Uterus (tissue), 4 donors: Measurements from ENCODE around the gene GFPT2. TPM values are rescaled to one million over a fixed set of nuclear protein-coding genes. Genes with fewer than 3 reads are reported as not detected.

Experiments
- DNase-seq, 2 donors: peaks; one replicate each; pipeline ENCODE4 v3.0.0-alpha.2; 2019 to 2020
- H3K27ac ChIP-seq, 2 donors: fragments of 200-600 bp; sonication (generic); 1 replicate in 1 of 2; 2 replicates in 1 of 2; pipeline ENCODE4 v1.5.1; 2016 to 2018
- H3K27me3 ChIP-seq, 2 donors: fragments of 200-600 bp; sonication (generic); one replicate each; pipeline ENCODE4 v1.5.1; 2018 to 2019; ENCODE audit warnings: control low read depth in 1 of 2
- H3K36me3 ChIP-seq, 2 donors: fragments of 200-600 bp; sonication (generic); one replicate each; pipeline ENCODE4 v1.5.1; 2019; ENCODE audit warnings: control low read depth in 1 of 2
- H3K4me1 ChIP-seq, 2 donors: fragments of 200-600 bp; sonication (generic); one replicate each; pipeline ENCODE4 v1.5.1; 2018 to 2019; ENCODE audit warnings: control low read depth in 1 of 2
- H3K4me3 ChIP-seq, 2 donors: fragments of 200-600 bp; sonication (generic); 1 replicate in 1 of 2; 2 replicates in 1 of 2; pipeline ENCODE4 v1.5.1; 2018 to 2019; ENCODE audit warnings: mild to moderate bottlenecking in 1 of 2
- H3K9me3 ChIP-seq, 2 donors: fragments of 200-600 bp; sonication (generic); one replicate each; pipeline ENCODE4 v1.5.1; 2019; ENCODE audit warnings: control low read depth in 1 of 2
- CTCF ChIP-seq, 4 experiments: fragments of 200-600 bp in 2 of 4; fragments of 450-650 bp in 2 of 4; sonication (generic) in 2 of 4; IDR thresholded peaks; one replicate each; pipeline ENCODE4 v1.5.1; 2016 to 2019; ENCODE audit warnings: antibody characterized with exemption in 4 of 4, mild to moderate bottlenecking in 2 of 4, moderate library complexity in 1 of 4
- POLR2A ChIP-seq, 2 donors: fragments of 450-650 bp; IDR thresholded peaks; one replicate each; pipeline ENCODE4 v1.6.1; 2016; ENCODE audit warnings: antibody characterized with exemption in 2 of 2, mild to moderate bottlenecking in 1 of 2, moderate library complexity in 1 of 2
- intact Hi-C: fragments of 100-400 bp; cut with DNase I; formaldehyde crosslinking; loops from one replicate; pipeline ENCODE4 v1.15.1; 2023; ENCODE audit warnings: low total_unique reads
- total RNA-seq, 4 donors: library from RNA; depleted of rRNA in 3 of 4; stranded (reverse); fragments of >200 nt in 3 of 4; gene quantifications; one replicate each; pipeline versions ENCODE4 v1.1.0 to v1.2.4, GENCODE V29; 2014 to 2023
- donor health status: DM: yes; HTN: yes; CAD: no.

The GFPT2 gene
- total RNA-seq, 4 donors from 2014 or later = 18.2 to 118 (median 47.8) TPM

- DNase-seq = no peak
- TF ChIP-seq POLR2A (IDR thresholded peaks at IDR 0.05) = no peak
- no peak for TF ChIP-seq CTCF (IDR thresholded peaks at IDR 0.05)
- H3K4me3 ChIP-seq = no peak overlapping the region
- intact Hi-C loops = loop anchor here (5.0 kb wide), 1 partner anchor 182 kb away; no protein-coding TSS in a partner anchor
- H3K27ac ChIP-seq = no peak overlapping the region
- no peaks in the 10 kb centered on the region for H3K9me3 ChIP-seq
- peaks cover 0 to 3% of the 10 kb centered on the region in 2 donors for H3K4me1 ChIP-seq
- no peaks in the 10 kb centered on the region for H3K27me3 ChIP-seq
- no peaks in the 10 kb centered on the region for H3K36me3 ChIP-seq
These were observed 63.2 kb downstream of the GFPT2 start for GRCh38 chr5:180289966-180290365.

DNA sequence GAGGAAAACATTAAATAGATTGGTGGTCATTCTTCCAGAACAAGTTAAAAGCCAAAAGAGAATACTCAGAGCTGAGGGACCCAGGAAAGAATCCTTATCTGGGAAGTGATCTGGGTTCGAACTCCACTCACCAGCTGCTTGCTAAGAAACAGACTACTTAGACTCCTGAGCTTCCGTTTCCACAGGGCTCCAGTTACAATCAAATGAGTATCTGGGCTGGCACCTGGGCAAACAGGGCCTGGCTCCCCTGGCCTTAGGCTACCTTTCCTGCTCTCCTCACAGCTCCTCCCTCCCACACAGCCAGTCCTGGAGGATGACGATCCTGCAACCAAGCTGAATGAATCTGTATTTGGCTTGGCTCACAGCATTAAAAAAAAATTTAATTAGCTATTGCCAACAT lies 63.7 kb downstream of the GFPT2 start:
- Histone ChIP-seq H3K9me3 (no peaks in the 10 kb centered on the region), H3K4me1 (peaks cover 0 to 3% of the 10 kb centered on the region in 2 donors), H3K27me3 (no peaks in the 10 kb centered on the region), H3K4me3 (no peak overlapping the region), H3K36me3 (no peaks in the 10 kb centered on the region), H3K27ac (no peak overlapping the region)
- TF ChIP-seq CTCF (IDR thresholded peaks at IDR 0.05) = no peak
- TF ChIP-seq POLR2A (IDR thresholded peaks at IDR 0.05) = no peak
- DNase-seq = no peak
- intact Hi-C loops = no loop called here

GRCh38 chr5:180287868-180288267 lies 65.3 kb downstream of the GFPT2 start:
- no peaks in the 10 kb centered on the region for H3K9me3 ChIP-seq
- no peaks in the 10 kb centered on the region for H3K36me3 ChIP-seq
- no peak overlapping the region for H3K4me3 ChIP-seq
- H3K27ac ChIP-seq = no peak overlapping the region
- no peaks in the 10 kb centered on the region for H3K27me3 ChIP-seq
- no peak for DNase-seq
- no peaks in the 10 kb centered on the region for H3K4me1 ChIP-seq
- intact Hi-C loops = no loop called here
- TF ChIP-seq CTCF (IDR thresholded peaks at IDR 0.05) (no peak), POLR2A (IDR thresholded peaks at IDR 0.05) (no peak)

GRCh38 chr5:180287404-180287803 lies 65.7 kb downstream of the GFPT2 start:
- H3K27me3 ChIP-seq = no peaks in the 10 kb centered on the region
- DNase-seq = no peak
- no peaks in the 10 kb centered on the region for H3K4me1 ChIP-seq
- intact Hi-C loops = no loop called here
- TF ChIP-seq POLR2A (IDR thresholded peaks at IDR 0.05) (no peak), CTCF (IDR thresholded peaks at IDR 0.05) (no peak)
- H3K4me3 ChIP-seq = no peak overlapping the region
- H3K27ac ChIP-seq = no peak overlapping the region
- H3K36me3 ChIP-seq = no peaks in the 10 kb centered on the region
- H3K9me3 ChIP-seq = no peaks in the 10 kb centered on the region

DNA sequence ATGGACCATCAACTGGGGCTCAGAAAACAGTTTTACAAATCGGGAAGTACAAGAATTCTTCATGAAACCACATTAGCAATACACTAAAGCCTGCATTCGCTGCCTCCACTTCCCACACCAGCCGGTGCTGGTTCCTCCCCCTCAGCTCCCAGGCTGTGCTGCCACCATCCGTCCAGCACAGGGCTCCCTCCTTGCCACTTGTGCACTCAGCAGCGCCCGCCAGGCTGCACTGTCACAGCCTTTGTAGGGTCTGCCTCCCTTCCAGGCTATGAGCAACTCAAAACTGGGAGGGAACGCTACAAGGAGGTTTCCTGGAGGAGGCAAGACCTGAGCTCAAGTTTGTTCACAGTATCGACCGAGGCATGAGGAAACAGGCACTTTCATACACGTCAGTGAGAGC lies 69.0 kb downstream of the GFPT2 start:
- Histone ChIP-seq H3K27me3 (no peaks in the 10 kb centered on the region), H3K9me3 (no peaks in the 10 kb centered on the region), H3K4me1 (no peaks in the 10 kb centered on the region), H3K4me3 (no peak overlapping the region), H3K36me3 (no peaks in the 10 kb centered on the region), H3K27ac (no peak overlapping the region)
- TF ChIP-seq CTCF (IDR thresholded peaks at IDR 0.05) = no peak
- no peak for TF ChIP-seq POLR2A (IDR thresholded peaks at IDR 0.05)
- DNase-seq = no peak
- intact Hi-C loops = no loop called here
